Measurements from ENCODE around the gene ZSCAN10. TPM values are rescaled to one million over a fixed set of nuclear protein-coding genes. Genes with fewer than 3 reads are reported as not detected.
"Not testable (repeated sequence)": the region's sequence is repeated elsewhere in the genome, so short reads cannot be mapped to it uniquely, and the experiment has no call there.

Gene ZSCAN10
- polyA plus RNA-seq, 1 donor from 2014 or later: not detected

- Mint-ChIP-seq H3K36me3 (no peaks in the 10 kb centered on the region), H3K9me3 (no peaks in the 10 kb centered on the region), H3K27ac (peak overlapping the region in 2 of 3 donors; percentile 35 to 88), H3K4me1 (peaks cover 9 to 11% (median 10%) of the 10 kb centered on the region in 3 donors), H3K27me3 (peaks cover 2% of the 10 kb centered on the region), H3K4me3 (peak overlapping the region; percentile 69 to 95 (median 88))
These were observed 39.9 kb downstream of the ZSCAN10 start for GRCh38 chr16:3059041-3059722.

GRCh38 chr16:3058139-3059030, 40.7 kb downstream of the ZSCAN10 start:
- peaks cover 9 to 15% (median 14%) of the 10 kb centered on the region in 3 donors for H3K4me1 Mint-ChIP-seq
- no peak overlapping the region for H3K27ac Mint-ChIP-seq
- H3K27me3 Mint-ChIP-seq: peaks cover 2% of the 10 kb centered on the region

GRCh38 chr16:3057181-3058138, 41.6 kb downstream of the ZSCAN10 start:
- Mint-ChIP-seq H3K27me3 (peaks cover 2% of the 10 kb centered on the region), H3K4me1 (peaks cover 9 to 15% (median 14%) of the 10 kb centered on the region in 3 donors), H3K36me3 (no peaks in the 10 kb centered on the region), H3K27ac (no peak overlapping the region), H3K9me3 (no peaks in the 10 kb centered on the region), H3K4me3 (peak overlapping the region; percentile 35 to 81 (median 56))

More at GRCh38 chr16:3058139-3059030, 40.7 kb downstream of the ZSCAN10 start:
- no peaks in the 10 kb centered on the region for H3K9me3 Mint-ChIP-seq
- H3K4me3 Mint-ChIP-seq: peak overlapping the region; percentile 65 to 95 (median 86)
- H3K36me3 Mint-ChIP-seq: no peaks in the 10 kb centered on the region

- Mint-ChIP-seq H3K4me3 (peak overlapping the region in 1 of 4 donors; percentile 35), H3K36me3 (no peaks in the 10 kb centered on the region), H3K27me3 (peaks cover 2% of the 10 kb centered on the region), H3K4me1 (peaks cover 14 to 15% (median 14%) of the 10 kb centered on the region in 3 donors), H3K9me3 (no peaks in the 10 kb centered on the region), H3K27ac (no peak overlapping the region)
These were observed 42.5 kb downstream of the ZSCAN10 start for GRCh38 chr16:3056336-3057180.

GRCh38 chr16:3055734-3056115, 43.4 kb downstream of the ZSCAN10 start:
- Mint-ChIP-seq H3K4me3 (peak overlapping the region in 1 of 4 donors; percentile 49), H3K27ac (peak overlapping the region in 1 of 3 donors; percentile 53), H3K4me1 (peaks cover 14 to 15% (median 14%) of the 10 kb centered on the region in 3 donors)
- H3K27me3 Mint-ChIP-seq, H3K36me3 Mint-ChIP-seq, H3K9me3 Mint-ChIP-seq: not testable (repeated sequence)

- peaks cover 2% of the 10 kb centered on the region for H3K27me3 Mint-ChIP-seq
- peak overlapping the region in 1 of 3 donors; percentile 53 for H3K27ac Mint-ChIP-seq
- no peaks in the 10 kb centered on the region for H3K36me3 Mint-ChIP-seq
- H3K4me1 Mint-ChIP-seq: peaks cover 14 to 15% (median 14%) of the 10 kb centered on the region in 3 donors
- H3K9me3 Mint-ChIP-seq: no peaks in the 10 kb centered on the region
- H3K4me3 Mint-ChIP-seq: peak overlapping the region in 3 of 4 donors; percentile 34 to 49 (median 39)
These were observed 43.9 kb downstream of the ZSCAN10 start for GRCh38 chr16:3054965-3055733.

GRCh38 chr16:3053330-3053710, 45.8 kb downstream of the ZSCAN10 start:
- not testable (repeated sequence) for H3K27me3 Mint-ChIP-seq, H3K27ac Mint-ChIP-seq, H3K36me3 Mint-ChIP-seq, H3K4me3 Mint-ChIP-seq, H3K9me3 Mint-ChIP-seq
- H3K4me1 Mint-ChIP-seq: peaks cover 13 to 17% (median 14%) of the 10 kb centered on the region in 3 donors

GRCh38 chr16:3052571-3053329, 46.3 kb downstream of the ZSCAN10 start:
- H3K4me1 Mint-ChIP-seq: peaks cover 13 to 17% (median 14%) of the 10 kb centered on the region in 3 donors
- not testable (repeated sequence) for H3K27me3 Mint-ChIP-seq, H3K27ac Mint-ChIP-seq, H3K9me3 Mint-ChIP-seq, H3K36me3 Mint-ChIP-seq
- peak overlapping the region in 1 of 4 donors; percentile 55 for H3K4me3 Mint-ChIP-seq

GRCh38 chr16:3051494-3051893, 47.6 kb downstream of the ZSCAN10 start:
- Mint-ChIP-seq H3K27me3 (peaks cover 10% of the 10 kb centered on the region), H3K4me3 (peak overlapping the region in 1 of 4 donors; percentile 48), H3K9me3 (no peaks in the 10 kb centered on the region), H3K36me3 (no peaks in the 10 kb centered on the region), H3K27ac (no peak overlapping the region), H3K4me1 (peaks cover 13 to 17% (median 14%) of the 10 kb centered on the region in 3 donors)

- peaks cover 13 to 17% (median 14%) of the 10 kb centered on the region in 3 donors for H3K4me1 Mint-ChIP-seq
- H3K27me3 Mint-ChIP-seq: peaks cover 10% of the 10 kb centered on the region
- no peaks in the 10 kb centered on the region for H3K9me3 Mint-ChIP-seq
- H3K27ac Mint-ChIP-seq: no peak overlapping the region
- H3K4me3 Mint-ChIP-seq: peak overlapping the region in 1 of 4 donors; percentile 48
- H3K36me3 Mint-ChIP-seq: no peaks in the 10 kb centered on the region
These were observed 48.1 kb downstream of the ZSCAN10 start for GRCh38 chr16:3051009-3051408.

GRCh38 chr16:3050487-3050886, 48.6 kb downstream of the ZSCAN10 start:
- Mint-ChIP-seq H3K27ac (no peak overlapping the region), H3K9me3 (no peaks in the 10 kb centered on the region), H3K4me1 (peaks cover 12 to 16% (median 14%) of the 10 kb centered on the region in 3 donors), H3K27me3 (peaks cover 10% of the 10 kb centered on the region), H3K36me3 (no peaks in the 10 kb centered on the region), H3K4me3 (no peak overlapping the region)

GRCh38 chr16:3049921-3050481, 49.1 kb downstream of the ZSCAN10 start:
- Mint-ChIP-seq H3K27ac (no peak overlapping the region), H3K4me1 (peaks cover 9 to 15% (median 10%) of the 10 kb centered on the region in 3 donors), H3K36me3 (no peaks in the 10 kb centered on the region), H3K27me3 (peaks cover 15% of the 10 kb centered on the region), H3K9me3 (no peaks in the 10 kb centered on the region), H3K4me3 (no peak overlapping the region)
